ES-I3 (cell line): ENCODE measurements around the gene ATG7.
"Not testable (repeated sequence)": the region's sequence is repeated elsewhere in the genome, so short reads cannot be mapped to it uniquely, and the experiment has no call there.

Experiments
- H3K36me3 ChIP-seq: 2 replicates; pipeline ENCODE4 v1.6.1; 2013; ENCODE audit warnings: mild to moderate bottlenecking, low read length, control low read depth, moderate library complexity; ENCODE audit not compliant: insufficient read depth
- H3K4me1 ChIP-seq: 2 replicates; pipeline ENCODE4 v1.6.1; 2013; ENCODE audit warnings: mild to moderate bottlenecking, control low read depth, low read length; ENCODE audit not compliant: insufficient read depth
- H3K9ac ChIP-seq: 2 replicates; pipeline ENCODE4 v1.6.1; 2013; ENCODE audit warnings: low read depth, mild to moderate bottlenecking, low read length, moderate library complexity
- H3K9me3 ChIP-seq: 2 replicates; pipeline ENCODE4 v1.6.1; 2013; ENCODE audit warnings: mild to moderate bottlenecking, low read length, moderate library complexity; ENCODE audit not compliant: control insufficient read depth, insufficient read depth

The ATG7 gene

GRCh38 chr3:11513125-11513816, 241.1 kb downstream of the ATG7 start:
- H3K9ac ChIP-seq, H3K9me3 ChIP-seq, H3K36me3 ChIP-seq: not testable (repeated sequence)
- H3K4me1 ChIP-seq, result peaks cover 29% of the 10 kb centered on the region

- H3K9me3 ChIP-seq, result no peaks in the 10 kb centered on the region
- peaks cover 25% of the 10 kb centered on the region for H3K4me1 ChIP-seq
- H3K9ac ChIP-seq, result no peak overlapping the region
- H3K36me3 ChIP-seq, result no peaks in the 10 kb centered on the region
Observed at GRCh38 chr3:11513817-11514135, 241.6 kb downstream of the ATG7 start.

- Histone ChIP-seq H3K36me3 (no peaks in the 10 kb centered on the region), H3K4me1 (peaks cover 20% of the 10 kb centered on the region), H3K9ac (no peak overlapping the region), H3K9me3 (no peaks in the 10 kb centered on the region)
Observed at GRCh38 chr3:11514191-11514821, 242.1 kb downstream of the ATG7 start.

GRCh38 chr3:11517601-11518000, 245.4 kb downstream of the ATG7 start:
- Histone ChIP-seq H3K9ac (no peak overlapping the region), H3K9me3 (no peaks in the 10 kb centered on the region), H3K4me1 (0 out of 2 replicates have a peak, but pooled peaks cover 6% of the 10 kb centered on the region), H3K36me3 (no peaks in the 10 kb centered on the region)

- Histone ChIP-seq H3K4me1 (no peaks in the 10 kb centered on the region), H3K9me3 (no peaks in the 10 kb centered on the region), H3K9ac (no peak overlapping the region), H3K36me3 (no peaks in the 10 kb centered on the region)
Observed at GRCh38 chr3:11521167-11521566, 249.0 kb downstream of the ATG7 start.

GRCh38 chr3:11522398-11522715, 250.2 kb downstream of the ATG7 start:
- no peaks in the 10 kb centered on the region for H3K4me1 ChIP-seq
- H3K9me3 ChIP-seq, result no peaks in the 10 kb centered on the region
- no peak overlapping the region for H3K9ac ChIP-seq
- no peaks in the 10 kb centered on the region for H3K36me3 ChIP-seq

- Histone ChIP-seq H3K4me1 (no peaks in the 10 kb centered on the region), H3K36me3 (no peaks in the 10 kb centered on the region), H3K9ac (no peak overlapping the region), H3K9me3 (no peaks in the 10 kb centered on the region)
Observed at GRCh38 chr3:11522953-11523571, 250.9 kb downstream of the ATG7 start.

GRCh38 chr3:11523572-11524101, 251.4 kb downstream of the ATG7 start:
- Histone ChIP-seq H3K9me3 (no peaks in the 10 kb centered on the region), H3K36me3 (no peaks in the 10 kb centered on the region), H3K9ac (no peak overlapping the region), H3K4me1 (no peaks in the 10 kb centered on the region)

GRCh38 chr3:11526121-11526520, 253.9 kb downstream of the ATG7 start:
- not testable (repeated sequence) for H3K9me3 ChIP-seq, H3K4me1 ChIP-seq, H3K36me3 ChIP-seq, H3K9ac ChIP-seq

GRCh38 chr3:11529281-11529680, 257.1 kb downstream of the ATG7 start:
- Histone ChIP-seq H3K9me3 (no peaks in the 10 kb centered on the region), H3K36me3 (no peaks in the 10 kb centered on the region), H3K9ac (no peak overlapping the region)

GRCh38 chr3:11530153-11530721, 258.0 kb downstream of the ATG7 start:
- Histone ChIP-seq H3K36me3 (no peaks in the 10 kb centered on the region), H3K9me3 (no peaks in the 10 kb centered on the region), H3K9ac (no peak overlapping the region), H3K4me1 (no peaks in the 10 kb centered on the region)

More at GRCh38 chr3:11529281-11529680, 257.1 kb downstream of the ATG7 start:
- H3K4me1 ChIP-seq, result no peaks in the 10 kb centered on the region

- Histone ChIP-seq H3K36me3 (no peaks in the 10 kb centered on the region), H3K4me1 (no peaks in the 10 kb centered on the region), H3K9me3 (no peaks in the 10 kb centered on the region), H3K9ac (no peak overlapping the region)
Observed at GRCh38 chr3:11532931-11533391, 260.8 kb downstream of the ATG7 start.

- Histone ChIP-seq H3K4me1 (no peaks in the 10 kb centered on the region), H3K9me3 (no peaks in the 10 kb centered on the region), H3K9ac (no peak overlapping the region), H3K36me3 (no peaks in the 10 kb centered on the region)
Observed at GRCh38 chr3:11534011-11534792, 262.0 kb downstream of the ATG7 start.

- Histone ChIP-seq H3K4me1 (no peaks in the 10 kb centered on the region), H3K9ac (no peak overlapping the region), H3K36me3 (no peaks in the 10 kb centered on the region), H3K9me3 (no peaks in the 10 kb centered on the region)
Observed at GRCh38 chr3:11534793-11535101, 262.6 kb downstream of the ATG7 start.
